Colonic mucosa (tissue), 4 donors: ENCODE measurements around the gene INPPL1. TPM values are rescaled to one million over a fixed set of nuclear protein-coding genes. Genes with fewer than 3 reads are reported as not detected.
"Not testable (repeated sequence)": the region's sequence is repeated elsewhere in the genome, so short reads cannot be mapped to it uniquely, and the experiment has no call there.

ENCODE experiments used
- DNase-seq: peaks from one replicate; pipeline ENCODE4 v3.0.0-alpha.2; 2020
- H3K27ac ChIP-seq: fragments of 200-600 bp; one replicate; pipeline ENCODE4 v1.8.0; 2021
- H3K27me3 ChIP-seq: fragments of 200-600 bp; one replicate; pipeline ENCODE4 v1.8.0; 2021
- H3K36me3 ChIP-seq: fragments of 200-600 bp; one replicate; pipeline ENCODE4 v1.8.0; 2021
- H3K4me1 ChIP-seq: fragments of 200-600 bp; one replicate; pipeline ENCODE4 v1.8.0; 2021; ENCODE audit warnings: mild to moderate bottlenecking
- H3K4me3 ChIP-seq: fragments of 200-600 bp; one replicate; pipeline ENCODE4 v1.8.0; 2021
- H3K9ac ChIP-seq, 2 donors: one replicate each; pipeline ENCODE4 v1.7.0; 2013; ENCODE audit warnings: control low read depth in 2 of 2, low read depth in 2 of 2, low read length in 2 of 2
- H3K9me3 ChIP-seq: fragments of 200-600 bp; one replicate; pipeline ENCODE4 v1.8.0; 2021
- CTCF ChIP-seq: fragments of 200-600 bp; IDR thresholded peaks from one replicate; pipeline ENCODE4 v1.8.0; 2022; ENCODE audit warnings: antibody characterized with exemption, mild to moderate bottlenecking
- intact Hi-C: fragments of 100-400 bp; cut with DNase I; formaldehyde crosslinking; loops from one replicate; pipeline ENCODE4 v1.14.1; 2022
- total RNA-seq, 2 donors: library from RNA; stranded (reverse); fragmentation: NEBNext Ultra II Directional in 1 of 2; extraction: Animal tissue kit (Norgen Biotek cat#: 25700) in 1 of 2; gene quantifications; one replicate each; pipeline ENCODE4 v1.2.1, GENCODE V29; 2021
- donor health status: healthy.
- donor health status: DM: no; HTN: no; CAD: no.
- donor health status: DM: no; HTN: no; CAD: no.

The INPPL1 gene
- 100 to 1,000 TPM; 120 to 166 TPM for total RNA-seq

- Histone ChIP-seq H3K27me3 (no peaks in the 10 kb centered on the region), H3K4me1 (no peaks in the 10 kb centered on the region), H3K4me3 (peak within 1 kb of the TSS; percentile 75), H3K36me3 (peaks cover 6% of the 10 kb centered on the region), H3K27ac (peak within 1 kb of the TSS; percentile 98), H3K9ac (peak within 1 kb of the TSS; percentile 91 to 97), H3K9me3 (no peaks in the 10 kb centered on the region)
- no peak for TF ChIP-seq CTCF
- peak; percentile 65 for DNase-seq
- intact Hi-C loops = loop anchor here (5.0 kb wide), 1 partner anchor 42 kb away; no protein-coding TSS in a partner anchor
These were observed at the start of gene INPPL1 for GRCh38 chr11:72224564-72225410. INPPL1 (plus strand) TSS chr11:72224767; CDS start chr11:72224985, 218 bp downstream.

GRCh38 chr11:72177656-72178055 lies 46.9 kb upstream of the INPPL1 start:
- no peak for TF ChIP-seq CTCF
- intact Hi-C loops = no loop called here
- Histone ChIP-seq H3K4me1 (no peaks in the 10 kb centered on the region), H3K9me3 (no peaks in the 10 kb centered on the region), H3K9ac (no peak overlapping the region), H3K27ac (no peak overlapping the region), H3K4me3 (no peak overlapping the region), H3K36me3 (no peaks in the 10 kb centered on the region), H3K27me3 (no peaks in the 10 kb centered on the region)
- DNase-seq = peak; percentile 22

GRCh38 chr11:72179049-72179803 lies 45.3 kb upstream of the INPPL1 start:
- Histone ChIP-seq H3K27ac (no peak overlapping the region), H3K9ac (no peak overlapping the region), H3K4me3 (no peak overlapping the region), H3K36me3 (no peaks in the 10 kb centered on the region), H3K27me3 (no peaks in the 10 kb centered on the region), H3K9me3 (no peaks in the 10 kb centered on the region), H3K4me1 (no peaks in the 10 kb centered on the region)
- DNase-seq = no peak
- no peak for TF ChIP-seq CTCF
- intact Hi-C loops = no loop called here

- intact Hi-C loops = loop anchor here (5.0 kb wide), 3 partner anchors 38 to 88 kb away; no protein-coding TSS in a partner anchor
- Histone ChIP-seq H3K4me1 (no peaks in the 10 kb centered on the region), H3K9ac (no peak overlapping the region), H3K36me3 (no peaks in the 10 kb centered on the region), H3K9me3 (no peaks in the 10 kb centered on the region), H3K27ac (no peak overlapping the region), H3K27me3 (no peaks in the 10 kb centered on the region), H3K4me3 (no peak overlapping the region)
- no peak for TF ChIP-seq CTCF
- DNase-seq = no peak
These were observed 44.7 kb upstream of the INPPL1 start for GRCh38 chr11:72179804-72180396.

- not testable (repeated sequence) for H3K27ac ChIP-seq, H3K9ac ChIP-seq
- intact Hi-C loops = loop anchor here (5.0 kb wide), 3 partner anchors 39 to 89 kb away; no protein-coding TSS in a partner anchor
These were observed 43.5 kb upstream of the INPPL1 start for GRCh38 chr11:72180892-72181552.

GRCh38 chr11:72181553-72181958 lies 43.0 kb upstream of the INPPL1 start:
- not testable (repeated sequence) for H3K27ac ChIP-seq, H3K9me3 ChIP-seq, H3K4me1 ChIP-seq, H3K27me3 ChIP-seq, H3K9ac ChIP-seq, H3K36me3 ChIP-seq, H3K4me3 ChIP-seq
- peak; percentile 36 for DNase-seq
- intact Hi-C loops = loop anchor here (5.0 kb wide), 3 partner anchors 39 to 89 kb away; no protein-coding TSS in a partner anchor

More at GRCh38 chr11:72180892-72181552, 43.5 kb upstream of the INPPL1 start:
- not testable (repeated sequence) for H3K27me3 ChIP-seq, H3K4me3 ChIP-seq, DNase-seq, H3K9me3 ChIP-seq, H3K36me3 ChIP-seq, H3K4me1 ChIP-seq
